ENCODE measurements around the gene SLC4A4.

GRCh38 chr4:71426381-71427042 is 87.7 kb downstream of the SLC4A4 start:
- TF ChIP-seq CTCF (IDR thresholded peaks at IDR 0.05) (no peak), POLR2A (IDR thresholded peaks at IDR 0.05) (no peak), POLR2AphosphoS5 (IDR thresholded peaks at IDR 0.05) (no peak), EP300 (IDR thresholded peaks at IDR 0.05) (no peak)

All from suprapubic skin (tissue), 4 donors.